KMS-11 (cell line): ENCODE results near the gene LGMN.

ENCODE experiments used
- H2AFZ ChIP-seq: fragments of 200-600 bp; sonication (generic); 2 replicates; pipeline ENCODE4 v1.6.1; 2016; ENCODE audit warnings: antibody characterized with exemption, mixed run types, low read depth
- H3K27ac ChIP-seq: fragments of 200-600 bp; sonication (generic); 2 replicates; pipeline ENCODE4 v1.6.1; 2016; ENCODE audit warnings: mild to moderate bottlenecking, mixed run types
- H3K27me3 ChIP-seq: fragments of 200-600 bp; sonication (generic); 2 replicates; pipeline ENCODE4 v1.6.1; 2017; ENCODE audit warnings: mild to moderate bottlenecking, low read depth, mixed run types, moderate library complexity; ENCODE audit not compliant: insufficient read depth
- H3K36me3 ChIP-seq: fragments of 200-600 bp; sonication (generic); 2 replicates; pipeline ENCODE4 v1.6.1; 2017; ENCODE audit warnings: mild to moderate bottlenecking, mixed run types; ENCODE audit not compliant: insufficient read depth
- H3K4me1 ChIP-seq: fragments of 200-600 bp; sonication (generic); 2 replicates; pipeline ENCODE4 v1.6.1; 2016; ENCODE audit warnings: mild to moderate bottlenecking, low read depth, mixed run types; ENCODE audit not compliant: poor library complexity, severe bottlenecking
- H3K4me2 ChIP-seq: fragments of 200-600 bp; sonication (generic); 2 replicates; pipeline ENCODE4 v1.7.0; 2016; ENCODE audit warnings: mild to moderate bottlenecking, mixed run types
- H3K4me3 ChIP-seq: fragments of 200-600 bp; sonication (generic); IDR thresholded peaks from 2 replicates; pipeline ENCODE4 v1.6.1; 2017; ENCODE audit warnings: low read depth, low read length, mixed read lengths; ENCODE audit not compliant: insufficient read depth
- H3K79me2 ChIP-seq: fragments of 200-600 bp; sonication (generic); 2 replicates; pipeline ENCODE4 v1.6.1; 2016; ENCODE audit warnings: low read depth, mixed run types; ENCODE audit not compliant: insufficient read depth
- H3K9ac ChIP-seq: fragments of 200-600 bp; sonication (generic); 2 replicates; pipeline ENCODE4 v1.6.1; 2016; ENCODE audit warnings: mild to moderate bottlenecking, mixed run types
- H4K20me1 ChIP-seq: fragments of 200-600 bp; sonication (generic); 2 replicates; pipeline ENCODE4 v1.6.1; 2016; ENCODE audit warnings: mild to moderate bottlenecking, mixed run types; ENCODE audit not compliant: insufficient read depth
- TF ChIP-seq, protein P1 (sequence below): fragments of 200-600 bp; sonication (generic); conservative IDR thresholded peaks from 2 replicates; pipeline ENCODE4 v1.6.1; 2017; ENCODE audit warnings: low read depth, mild to moderate bottlenecking, antibody characterized with exemption, low read length, moderate library complexity, mixed read lengths

LGMN gene

DNA sequence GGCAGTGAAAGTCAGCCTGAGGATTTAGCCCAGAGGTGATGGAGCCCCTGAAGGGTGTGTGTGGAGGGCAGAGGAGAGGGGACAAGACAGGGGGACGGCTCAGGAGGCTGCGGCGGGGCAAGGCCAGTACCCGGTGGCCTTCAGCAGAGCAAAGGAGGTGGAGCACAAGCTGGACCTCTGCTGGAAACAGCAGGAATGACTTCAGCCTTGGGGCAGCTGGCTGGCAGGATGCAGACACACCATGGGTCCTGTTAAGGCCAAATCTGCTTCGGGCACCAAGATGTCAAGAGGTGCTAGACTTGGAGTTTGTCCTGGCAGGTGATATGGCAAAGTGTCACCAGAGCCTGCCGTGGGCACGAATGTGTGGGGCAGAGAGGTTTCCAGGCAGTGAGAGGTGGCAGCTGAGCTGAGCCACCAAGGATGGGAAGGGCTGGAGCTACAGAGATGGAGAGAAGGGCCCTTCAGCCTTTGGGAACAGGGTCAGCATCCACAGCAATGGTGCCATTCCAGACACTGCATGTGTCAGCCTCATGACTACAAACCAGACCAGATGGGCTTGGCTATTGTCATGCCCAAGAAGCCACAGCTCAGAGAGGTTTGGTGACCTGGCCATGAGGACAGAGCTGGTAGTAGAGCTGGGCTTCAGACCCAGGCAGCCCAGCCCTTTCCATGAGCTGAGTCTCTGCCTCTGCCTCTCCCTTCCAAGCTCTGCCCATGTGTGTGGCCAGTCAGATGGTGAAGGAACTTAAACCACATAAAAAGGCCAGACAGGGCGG is 91.9 kb downstream of the LGMN start:
- no peak overlapping the region for H3K27ac ChIP-seq
- H3K9ac ChIP-seq: no peak overlapping the region
- no peaks in the 10 kb centered on the region for H3K4me1 ChIP-seq
- no peaks in the 10 kb centered on the region for H3K27me3 ChIP-seq
- H3K79me2 ChIP-seq: no peaks in the 10 kb centered on the region
- no peak overlapping the region for H2AFZ ChIP-seq
- no peaks in the 10 kb centered on the region for H3K36me3 ChIP-seq
- no peak overlapping the region for H3K4me3 ChIP-seq
- TF ChIP-seq, protein P1, sequence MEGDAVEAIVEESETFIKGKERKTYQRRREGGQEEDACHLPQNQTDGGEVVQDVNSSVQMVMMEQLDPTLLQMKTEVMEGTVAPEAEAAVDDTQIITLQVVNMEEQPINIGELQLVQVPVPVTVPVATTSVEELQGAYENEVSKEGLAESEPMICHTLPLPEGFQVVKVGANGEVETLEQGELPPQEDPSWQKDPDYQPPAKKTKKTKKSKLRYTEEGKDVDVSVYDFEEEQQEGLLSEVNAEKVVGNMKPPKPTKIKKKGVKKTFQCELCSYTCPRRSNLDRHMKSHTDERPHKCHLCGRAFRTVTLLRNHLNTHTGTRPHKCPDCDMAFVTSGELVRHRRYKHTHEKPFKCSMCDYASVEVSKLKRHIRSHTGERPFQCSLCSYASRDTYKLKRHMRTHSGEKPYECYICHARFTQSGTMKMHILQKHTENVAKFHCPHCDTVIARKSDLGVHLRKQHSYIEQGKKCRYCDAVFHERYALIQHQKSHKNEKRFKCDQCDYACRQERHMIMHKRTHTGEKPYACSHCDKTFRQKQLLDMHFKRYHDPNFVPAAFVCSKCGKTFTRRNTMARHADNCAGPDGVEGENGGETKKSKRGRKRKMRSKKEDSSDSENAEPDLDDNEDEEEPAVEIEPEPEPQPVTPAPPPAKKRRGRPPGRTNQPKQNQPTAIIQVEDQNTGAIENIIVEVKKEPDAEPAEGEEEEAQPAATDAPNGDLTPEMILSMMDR: no peak
- H3K4me2 ChIP-seq: no peak overlapping the region
- no peaks in the 10 kb centered on the region for H4K20me1 ChIP-seq

DNA sequence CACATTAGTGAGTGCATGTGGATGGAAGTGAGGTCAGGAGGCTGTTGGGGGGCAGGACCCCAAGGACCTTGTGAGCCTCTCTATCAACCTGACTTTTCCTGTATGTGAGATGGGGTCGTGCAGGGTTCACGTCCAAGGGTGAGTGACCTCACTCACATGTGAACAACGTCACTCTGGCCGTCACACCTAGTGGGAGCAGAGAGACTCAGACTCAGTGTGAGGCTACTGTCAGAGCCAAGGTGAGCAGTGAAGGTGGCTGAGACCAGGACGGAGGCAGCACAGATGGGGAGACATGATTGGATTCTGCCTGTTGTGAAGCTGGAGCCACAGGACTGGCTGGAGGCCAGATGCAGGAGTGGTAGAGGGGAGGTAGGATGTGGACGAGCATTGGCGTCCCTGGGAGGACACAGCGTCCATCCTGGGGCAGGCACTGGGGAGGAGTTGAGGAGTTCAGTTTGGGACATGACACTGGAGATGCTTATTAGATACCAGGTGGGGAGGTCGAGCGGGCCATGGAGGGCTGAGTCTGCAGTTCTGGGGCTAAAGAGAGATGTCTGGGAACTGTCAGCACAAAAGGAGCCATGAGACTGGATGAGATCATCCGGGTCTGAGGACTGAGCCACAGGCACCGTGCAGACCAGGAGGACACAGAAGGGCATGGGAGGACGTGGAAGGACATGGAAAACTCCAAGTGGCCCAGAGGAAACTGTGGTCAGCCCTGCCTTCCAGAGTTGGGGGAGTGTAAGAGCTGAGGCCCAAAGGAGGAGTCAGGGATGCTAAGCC is 92.8 kb downstream of the LGMN start:
- H3K27ac ChIP-seq: no peak overlapping the region
- H3K4me2 ChIP-seq: no peak overlapping the region
- no peak overlapping the region for H2AFZ ChIP-seq
- no peaks in the 10 kb centered on the region for H3K36me3 ChIP-seq
- H4K20me1 ChIP-seq: no peaks in the 10 kb centered on the region
- no peaks in the 10 kb centered on the region for H3K4me1 ChIP-seq
- no peak overlapping the region for H3K4me3 ChIP-seq
- no peaks in the 10 kb centered on the region for H3K79me2 ChIP-seq
- no peak overlapping the region for H3K9ac ChIP-seq
- TF ChIP-seq, protein P1: no peak
- no peaks in the 10 kb centered on the region for H3K27me3 ChIP-seq

DNA sequence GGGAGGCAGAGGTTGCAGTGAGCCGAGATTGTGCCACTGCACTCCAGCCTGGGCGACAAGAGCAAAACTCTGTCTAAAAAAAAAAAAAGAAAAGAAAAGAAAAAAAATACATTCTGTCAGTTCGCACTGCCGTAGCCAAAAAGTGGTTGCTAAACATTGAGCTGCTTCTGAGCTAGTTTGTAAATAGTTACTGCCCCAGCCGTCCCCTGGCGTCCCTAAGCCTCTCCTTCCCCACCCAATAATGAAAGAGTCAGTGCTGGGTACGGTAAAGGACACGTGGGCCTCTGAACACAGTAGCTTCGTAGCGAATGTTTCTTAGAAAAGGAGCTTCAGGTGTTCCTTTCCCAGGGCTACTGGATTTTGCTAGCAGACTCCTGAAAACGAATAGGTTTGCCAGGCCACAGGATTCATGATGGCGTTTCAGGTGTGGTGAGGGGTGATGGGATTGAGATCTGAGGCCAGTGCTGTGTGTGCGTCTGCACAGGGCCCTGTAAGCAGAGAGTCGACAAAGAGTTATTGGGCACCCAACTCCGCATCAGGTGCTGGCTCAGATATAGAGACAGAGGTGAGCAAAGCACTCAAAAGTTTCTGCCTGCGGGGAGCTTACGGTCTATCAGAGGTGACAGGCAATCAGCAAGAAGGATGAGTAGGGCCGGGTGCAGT is 94.1 kb downstream of the LGMN start:
- TF ChIP-seq, protein P1: no peak
- no peak overlapping the region for H2AFZ ChIP-seq
- H3K4me3 ChIP-seq: no peak overlapping the region
- H3K27ac ChIP-seq: no peak overlapping the region
- H3K27me3 ChIP-seq: no peaks in the 10 kb centered on the region
- no peaks in the 10 kb centered on the region for H3K79me2 ChIP-seq
- H3K4me1 ChIP-seq: no peaks in the 10 kb centered on the region
- no peaks in the 10 kb centered on the region for H4K20me1 ChIP-seq
- H3K36me3 ChIP-seq: no peaks in the 10 kb centered on the region
- no peak overlapping the region for H3K4me2 ChIP-seq
- H3K9ac ChIP-seq: no peak overlapping the region
